Right lung (tissue), 5 donors: ENCODE measurements around the gene TP73. TPM values are rescaled to one million over a fixed set of nuclear protein-coding genes. Genes with fewer than 3 reads are reported as not detected.

ENCODE experiments used
- DNase-seq, 2 donors: peaks; one replicate each; pipeline ENCODE4 v3.0.0-alpha.2; 2013
- polyA plus RNA-seq, 5 donors: library from polyadenylated mRNA; unstranded; fragments of 120-200 nt; gene quantifications; one replicate each; pipeline versions ENCODE4 v1.2.1 to v1.2.3, GENCODE V29; 2013; ENCODE audit warnings: inconsistent platforms in 1 of 5, low replicate concordance in 1 of 5; ENCODE audit not compliant: insufficient read length in 5 of 5, insufficient read depth in 1 of 5

Gene TP73
- polyA plus RNA-seq, 5 donors, result 1.5 to 3.3 (median 2.1) TPM

DNA sequence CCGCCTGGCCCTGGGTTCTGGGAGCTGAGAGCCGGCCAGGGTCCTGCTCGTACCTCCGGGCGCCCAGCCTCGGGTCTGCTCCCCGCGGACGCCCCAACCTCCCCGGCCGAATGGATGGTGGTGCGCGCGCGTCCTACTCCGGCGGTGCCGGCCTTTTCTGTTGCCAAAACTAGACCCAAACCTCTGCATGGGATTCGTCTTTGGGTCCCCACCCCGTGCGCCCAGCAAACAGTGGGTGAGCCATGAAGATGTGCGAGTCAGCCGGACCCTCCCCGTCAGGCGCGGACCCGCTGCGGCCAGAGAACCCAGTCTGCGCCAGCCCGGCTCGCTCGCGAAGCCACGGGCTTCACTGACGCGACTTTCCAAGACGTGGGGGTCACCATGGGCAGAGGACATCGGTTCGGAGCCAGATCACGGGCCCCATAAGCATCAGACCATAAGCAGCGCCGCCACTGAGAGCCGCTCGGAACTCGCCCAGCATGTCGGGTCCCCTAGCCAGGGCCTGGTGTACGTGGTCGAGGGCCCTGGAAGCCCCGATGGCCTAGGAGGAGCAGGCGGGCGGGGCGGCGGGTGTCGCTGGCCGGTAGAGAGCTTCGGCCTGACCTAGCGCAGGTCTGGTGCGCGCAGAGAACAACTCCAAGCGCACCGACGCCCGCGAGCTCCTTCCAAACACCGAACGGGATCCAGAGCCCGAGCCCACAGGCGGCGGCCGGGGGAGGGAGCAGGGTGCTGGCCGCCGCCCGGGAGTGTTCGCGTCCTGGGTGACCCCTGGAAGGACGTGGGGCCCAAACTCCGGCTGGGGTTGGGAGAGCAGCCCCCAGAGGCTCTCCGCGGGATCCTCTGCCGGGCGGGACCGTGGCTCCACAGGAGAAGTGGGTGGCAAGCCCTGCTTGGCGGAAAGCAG lies 1.0 kb upstream of the TP73 start:
- DNase-seq, result no peak

- peak in 1 of 2 donors; percentile 12 for DNase-seq
Measured at GRCh38 chr1:3652548-3653285, 401 bp downstream of the TP73 start.

- DNase-seq, result no peak
Measured at GRCh38 chr1:3653286-3653618, 936 bp downstream of the TP73 start.

DNA sequence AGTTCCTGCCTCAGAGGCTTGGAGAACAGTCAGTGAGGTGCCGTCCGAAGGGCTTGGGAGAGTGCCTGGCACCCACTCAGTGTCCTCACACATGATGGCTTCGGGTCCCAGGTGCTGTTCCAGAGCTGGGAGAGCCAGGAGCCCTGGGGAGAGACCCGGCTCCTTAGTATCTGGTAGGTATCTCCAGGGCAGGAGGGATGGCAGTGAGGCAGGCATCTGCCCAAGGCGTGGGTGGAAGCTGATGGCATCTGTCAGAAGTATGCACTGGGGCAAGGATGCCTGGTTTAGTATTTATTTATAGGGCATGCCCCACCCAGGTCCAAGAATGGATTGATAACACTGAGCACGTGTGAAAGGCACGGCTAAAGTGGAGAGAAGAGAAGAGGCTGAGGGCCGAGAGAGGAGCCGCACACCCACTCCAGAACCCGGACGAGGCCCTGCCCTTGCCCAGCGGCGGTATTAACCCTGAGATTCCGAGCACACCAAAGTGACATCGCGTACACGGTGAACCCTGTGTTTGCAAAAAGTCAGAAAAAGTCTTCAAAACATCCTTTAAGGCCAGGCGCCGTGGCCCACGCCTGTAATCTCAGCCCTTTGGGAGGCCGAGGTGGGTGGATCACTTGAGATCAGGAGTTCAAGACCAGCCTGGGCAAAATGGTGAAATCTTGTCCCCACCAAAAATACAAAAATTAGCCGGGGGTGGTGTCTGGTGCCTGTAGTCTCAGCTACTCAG lies 2.4 kb downstream of the TP73 start:
- DNase-seq, result no peak

GRCh38 chr1:3656450-3657095 lies 4.3 kb downstream of the TP73 start:
- no peak for DNase-seq

GRCh38 chr1:3657096-3657475 lies 4.8 kb downstream of the TP73 start:
- DNase-seq, result no peak

- no peak for DNase-seq
Measured at GRCh38 chr1:3657578-3658230, 5.4 kb downstream of the TP73 start.

DNA sequence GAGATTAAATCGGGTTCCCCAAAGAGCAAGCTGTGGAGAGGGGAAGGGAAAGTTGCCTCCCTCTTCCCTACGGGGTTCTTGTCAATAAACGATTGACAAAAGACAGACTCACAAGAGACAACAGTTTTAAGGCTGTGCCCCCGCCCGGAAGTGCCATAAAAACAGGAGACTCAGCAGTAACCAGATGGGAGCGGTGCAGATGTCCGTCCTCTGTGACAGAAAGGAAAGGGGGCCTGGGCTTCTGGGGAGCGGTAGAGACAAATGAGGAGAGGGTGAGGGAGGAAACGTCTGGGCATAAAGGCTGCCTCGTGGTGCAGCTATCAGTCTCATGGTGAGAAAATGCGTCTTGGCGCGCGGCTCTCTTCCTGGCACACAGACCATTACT lies 5.9 kb downstream of the TP73 start:
- DNase-seq, result no peak

DNA sequence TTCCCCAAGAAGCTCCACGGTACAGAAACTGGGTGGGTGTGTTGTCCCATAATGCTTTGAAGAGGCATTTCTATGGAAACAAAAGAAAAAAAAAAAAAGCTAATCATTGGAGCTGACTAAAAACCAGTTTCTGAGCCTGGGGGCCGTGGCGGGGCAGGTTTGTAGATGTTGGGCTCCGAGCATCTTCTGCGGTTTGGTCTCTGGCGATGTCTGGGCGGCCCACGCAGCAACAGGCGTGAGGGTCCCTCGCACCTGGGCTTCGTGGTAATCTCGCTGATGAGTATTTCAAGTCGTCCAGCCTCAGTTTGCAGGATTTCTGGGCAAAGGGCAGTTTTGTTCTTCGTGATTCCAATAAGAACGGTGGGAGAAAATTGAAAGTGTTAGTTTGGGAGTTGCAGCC lies 6.8 kb downstream of the TP73 start:
- DNase-seq, result no peak

DNA sequence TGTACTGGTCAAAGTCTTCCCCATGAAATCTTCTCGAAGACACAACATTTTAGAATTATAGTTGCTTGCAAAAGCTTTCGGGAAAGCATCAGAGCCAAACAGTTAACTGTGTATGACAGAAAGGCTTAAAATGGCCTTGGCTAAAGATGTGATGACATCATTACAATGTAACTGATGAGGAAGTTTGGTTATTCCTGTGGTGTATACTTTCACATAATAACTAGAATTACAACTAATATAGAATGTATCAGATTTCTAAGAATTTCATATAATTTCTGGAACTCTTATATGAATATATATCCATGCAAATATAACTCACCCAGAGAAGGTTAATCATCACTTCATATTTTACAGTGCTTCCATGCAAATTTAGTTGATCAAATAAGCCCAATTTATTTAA lies 8.4 kb downstream of the TP73 start:
- no peak for DNase-seq

- DNase-seq, result no peak
Measured at GRCh38 chr1:3661631-3662030, 9.3 kb downstream of the TP73 start.

- DNase-seq, result no peak
Measured at GRCh38 chr1:3662080-3662671, 9.9 kb downstream of the TP73 start.

DNA sequence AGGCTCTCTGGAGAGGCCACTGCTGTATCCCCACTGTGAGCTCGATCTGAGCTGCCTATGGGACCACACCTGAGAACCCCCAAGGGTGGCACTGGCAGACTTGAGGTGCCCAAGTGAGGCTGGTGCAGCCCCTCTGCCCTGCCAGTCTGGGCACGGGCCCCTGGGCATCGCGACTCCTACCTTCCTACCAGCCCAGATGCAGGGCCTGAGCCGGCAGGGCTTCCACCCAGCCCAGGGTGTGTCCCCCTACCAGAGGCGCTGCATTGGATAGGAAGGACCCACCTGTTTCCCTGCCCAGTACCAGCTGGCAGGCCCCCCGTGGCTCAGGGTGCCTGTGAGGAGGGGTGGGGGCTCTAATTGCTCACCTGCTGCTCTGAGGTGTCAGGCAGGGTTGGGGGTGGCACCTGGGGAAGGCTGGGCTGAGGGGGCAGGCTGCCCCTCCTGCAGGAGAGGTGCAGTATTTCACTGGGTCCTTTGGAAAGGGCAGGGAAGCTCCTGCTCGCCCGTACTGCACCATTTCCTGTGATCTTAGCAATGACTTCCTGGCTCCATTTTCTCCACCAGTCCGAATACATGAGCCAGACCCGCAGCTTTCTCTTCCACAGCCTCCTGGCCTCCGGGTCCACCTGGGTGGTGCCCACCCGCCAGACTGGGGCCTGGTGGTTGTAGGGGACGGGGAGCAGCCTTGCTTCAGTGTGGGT lies 11.8 kb downstream of the TP73 start:
- no peak for DNase-seq

DNA sequence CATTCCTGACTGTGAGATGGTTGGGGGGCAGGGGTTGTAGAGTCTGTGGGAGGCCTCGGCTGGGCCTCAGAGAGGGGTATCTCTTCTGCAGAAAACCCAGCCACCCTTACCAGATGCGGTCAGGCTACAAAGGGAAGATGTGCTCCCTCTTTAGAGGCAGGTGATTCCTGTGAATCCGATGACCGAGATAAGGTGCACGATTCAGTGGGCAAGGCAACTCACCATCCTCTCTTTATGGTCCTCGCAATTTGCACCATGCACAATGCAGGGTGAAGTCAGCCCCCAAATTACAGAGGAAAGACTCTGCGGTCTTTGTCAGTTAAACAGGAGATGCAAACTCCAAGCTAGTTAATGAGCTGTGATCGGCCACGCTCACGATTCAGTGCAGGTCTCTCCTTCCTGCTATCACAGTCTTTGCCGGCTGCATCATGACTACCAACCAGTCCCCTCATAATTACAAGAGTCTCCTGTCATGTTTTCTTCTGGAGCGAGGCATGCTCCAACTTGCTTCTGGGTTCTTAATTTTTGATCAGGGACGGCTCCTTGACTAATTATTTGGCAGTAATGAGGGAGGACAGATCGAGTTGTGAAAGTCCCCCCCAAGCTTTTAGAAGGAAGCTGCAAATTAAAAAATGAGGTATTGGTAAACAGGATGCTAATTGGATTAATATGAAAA lies 12.5 kb downstream of the TP73 start:
- DNase-seq, result no peak

DNA sequence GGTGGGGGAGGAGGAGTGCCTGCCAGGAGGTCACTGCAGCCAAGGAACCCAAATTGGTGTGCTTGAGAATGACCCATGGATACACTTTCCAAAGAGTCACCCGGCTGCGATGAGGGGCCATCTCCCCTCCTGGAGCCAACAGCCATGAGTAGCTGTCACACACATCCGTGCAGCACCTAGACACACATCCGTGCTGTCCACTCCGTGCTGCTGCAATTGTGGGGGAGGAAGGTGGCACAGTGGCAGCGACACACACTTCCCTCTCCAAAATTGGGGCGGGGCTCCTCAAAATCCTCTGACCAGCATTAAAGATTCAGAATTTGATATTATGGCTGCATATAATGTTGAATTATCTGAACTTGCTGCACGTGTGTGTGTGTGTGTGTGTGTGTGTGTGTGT lies 15.8 kb downstream of the TP73 start:
- no peak for DNase-seq

DNA sequence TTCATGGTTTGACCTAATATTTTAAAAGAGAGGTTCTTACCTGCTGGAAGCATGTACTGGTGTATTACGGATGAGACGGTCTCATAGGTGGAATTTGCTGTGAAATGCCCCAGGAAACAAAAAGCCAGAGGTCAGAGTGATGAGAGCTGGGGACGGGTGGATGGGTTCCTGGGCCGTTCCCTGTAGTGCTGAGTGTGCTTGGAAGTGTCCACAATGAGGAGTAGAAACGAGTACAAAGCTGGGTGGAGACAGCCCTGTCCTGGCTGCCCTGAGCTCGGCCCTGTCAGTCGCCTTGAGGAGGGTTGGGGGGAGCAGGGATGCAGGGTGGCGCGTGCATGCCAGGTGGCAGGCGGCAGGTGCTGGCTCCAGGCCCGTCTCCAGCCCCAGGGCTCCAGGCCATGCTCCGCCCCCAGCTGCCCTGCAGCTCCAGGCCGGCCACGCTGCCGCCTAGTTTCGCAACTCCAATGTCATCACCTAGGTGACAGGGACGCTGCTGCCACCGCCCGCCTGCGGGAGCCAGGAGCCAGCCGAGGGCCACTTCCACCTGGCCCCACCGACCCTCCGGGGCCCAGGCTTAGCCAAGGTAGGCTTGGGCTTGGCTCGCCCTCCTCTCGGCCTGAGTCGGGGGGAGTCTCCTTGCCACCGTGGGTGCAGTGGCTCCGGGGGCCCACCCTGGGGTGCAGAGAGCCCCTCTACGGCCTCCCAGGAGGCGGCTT lies 16.4 kb downstream of the TP73 start:
- DNase-seq, result peak; percentile 59 to 66

DNA sequence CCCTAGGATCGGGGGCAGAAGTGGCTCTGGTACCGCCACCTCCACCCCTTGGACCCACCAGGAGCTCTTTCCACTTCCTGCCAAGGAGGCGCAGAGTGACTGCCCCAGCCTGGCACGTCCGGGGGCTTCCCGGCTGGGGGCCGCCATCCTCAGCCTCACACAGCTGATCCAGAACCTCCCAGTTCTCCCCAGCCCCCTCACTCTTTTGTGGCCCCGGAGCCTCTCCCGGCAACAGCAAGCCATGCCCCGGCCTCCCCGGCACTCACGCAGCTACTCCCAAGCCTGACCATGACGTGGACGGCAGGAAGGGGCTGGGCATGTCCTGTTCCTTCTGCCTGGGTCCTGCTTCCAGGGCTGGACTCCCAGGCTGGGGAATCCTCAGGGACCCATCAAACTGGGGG lies 17.1 kb downstream of the TP73 start:
- no peak for DNase-seq

GRCh38 chr1:3669971-3670431 lies 17.7 kb downstream of the TP73 start:
- DNase-seq, result no peak

DNA sequence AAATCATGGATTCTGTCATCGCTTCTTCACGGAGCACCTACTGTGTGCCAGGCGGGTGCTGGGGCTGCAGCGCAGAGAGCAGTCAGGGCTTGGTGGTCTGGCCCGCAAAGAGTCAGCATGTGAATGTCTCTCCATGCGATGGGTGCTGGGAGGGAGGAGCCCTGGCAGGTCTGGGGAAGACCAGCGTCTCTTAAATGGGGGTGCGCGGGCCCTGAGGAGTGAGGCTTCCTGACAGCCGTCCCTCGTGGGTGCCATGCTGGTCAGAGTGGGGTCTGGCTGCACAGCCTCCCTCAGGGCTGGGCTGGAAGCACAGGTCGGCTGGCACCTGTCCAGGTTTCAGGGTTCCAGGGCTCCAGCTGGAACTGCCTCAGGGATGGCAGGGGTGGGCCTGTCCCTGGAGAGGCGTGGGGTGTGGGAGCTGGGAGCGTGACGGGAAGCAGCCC lies 18.5 kb downstream of the TP73 start:
- no peak for DNase-seq
